HUES64 (cell line): ENCODE results near the gene ZNF217.
"Not testable (repeated sequence)": the region's sequence is repeated elsewhere in the genome, so short reads cannot be mapped to it uniquely, and the experiment has no call there.

Experiments used
- H3K27ac ChIP-seq: 2 replicates; pipeline ENCODE4 v1.7.0; 2013; ENCODE audit warnings: low read depth, low read length, inconsistent platforms
- H3K27me3 ChIP-seq: 2 replicates; pipeline ENCODE4 v1.6.1; 2013; ENCODE audit warnings: mild to moderate bottlenecking, low read length; ENCODE audit not compliant: insufficient read depth
- H3K36me3 ChIP-seq: 2 replicates; pipeline ENCODE4 v1.6.1; 2013; ENCODE audit warnings: mild to moderate bottlenecking, low read length; ENCODE audit not compliant: insufficient read depth
- H3K4me1 ChIP-seq: 2 replicates; pipeline ENCODE4 v1.6.1; 2013; ENCODE audit warnings: mild to moderate bottlenecking, low read length, moderate library complexity; ENCODE audit not compliant: insufficient read depth
- H3K4me3 ChIP-seq: 2 replicates; pipeline ENCODE4 v1.5.1; 2013; ENCODE audit warnings: mild to moderate bottlenecking, low read length, moderate library complexity
- H3K9ac ChIP-seq: 2 replicates; pipeline ENCODE4 v1.6.1; 2013; ENCODE audit warnings: mild to moderate bottlenecking, low read depth, low read length
- H3K9me3 ChIP-seq: 2 replicates; pipeline ENCODE4 v1.6.1; 2013; ENCODE audit warnings: low read depth, low read length; ENCODE audit not compliant: insufficient read depth
- WGBS: fragments of 150-250, 120-280 bp; methylation state at CpG from one replicate; pipeline ENCODE4 v1.1.7; 2013; ENCODE audit warnings: missing lambda C conversion rate; 5-methylcytosine and 5-hydroxymethylcytosine counted together

The ZNF217 gene

GRCh38 chr20:53570446-53571276 is 23.0 kb downstream of the ZNF217 start:
- H3K9ac ChIP-seq: no peak overlapping the region
- no peaks in the 10 kb centered on the region for H3K9me3 ChIP-seq
- H3K27me3 ChIP-seq: no peaks in the 10 kb centered on the region
- H3K4me1 ChIP-seq: no peaks in the 10 kb centered on the region
- peaks cover 98% of the 10 kb centered on the region for H3K36me3 ChIP-seq
- no peak overlapping the region for H3K27ac ChIP-seq
- WGBS: 91% methylated on average over 12 of the region's 12 CpGs
- no peak overlapping the region for H3K4me3 ChIP-seq

- H3K9me3 ChIP-seq: no peaks in the 10 kb centered on the region
- H3K27me3 ChIP-seq: no peaks in the 10 kb centered on the region
- no peaks in the 10 kb centered on the region for H3K4me1 ChIP-seq
- H3K9ac ChIP-seq: no peak overlapping the region
- H3K36me3 ChIP-seq: peaks cover 97% of the 10 kb centered on the region
- H3K4me3 ChIP-seq: no peak overlapping the region
- H3K27ac ChIP-seq: no peak overlapping the region
- 96% methylated on average over 6 of the region's 7 CpGs for WGBS
Observed at GRCh38 chr20:53569606-53570307, 23.9 kb downstream of the ZNF217 start.

- WGBS: no CpG with 5 or more reads among the region's 2 CpGs
- Histone ChIP-seq H3K9me3 (no peaks in the 10 kb centered on the region), H3K4me3 (no peak overlapping the region), H3K27ac (no peak overlapping the region), H3K4me1 (peaks cover under 1% of the 10 kb centered on the region; the same call in 1 of the 2 replicates), H3K36me3 (peaks cover 90% of the 10 kb centered on the region), H3K9ac (no peak overlapping the region), H3K27me3 (no peaks in the 10 kb centered on the region)
Observed at GRCh38 chr20:53569005-53569404, 24.6 kb downstream of the ZNF217 start.

- peaks cover 5% of the 10 kb centered on the region for H3K4me1 ChIP-seq
- H3K27me3 ChIP-seq: no peaks in the 10 kb centered on the region
- peaks cover 83% of the 10 kb centered on the region for H3K36me3 ChIP-seq
- H3K27ac ChIP-seq: no peak overlapping the region
- WGBS: 97% methylated on average over 8 of the region's 8 CpGs
- no peak overlapping the region for H3K9ac ChIP-seq
- no peak overlapping the region for H3K4me3 ChIP-seq
- no peaks in the 10 kb centered on the region for H3K9me3 ChIP-seq
Observed at GRCh38 chr20:53568351-53568750, 25.3 kb downstream of the ZNF217 start.

- Histone ChIP-seq H3K4me3 (no peak overlapping the region), H3K9me3 (no peaks in the 10 kb centered on the region), H3K4me1 (peaks cover 5% of the 10 kb centered on the region), H3K36me3 (peaks cover 75% of the 10 kb centered on the region), H3K27me3 (no peaks in the 10 kb centered on the region), H3K27ac (no peak overlapping the region), H3K9ac (no peak overlapping the region)
- WGBS: 100% methylated on average over 1 of the region's 3 CpGs
Observed at GRCh38 chr20:53567379-53567917, 26.2 kb downstream of the ZNF217 start.

GRCh38 chr20:53566623-53567022 is 27.0 kb downstream of the ZNF217 start:
- H3K4me1 ChIP-seq, H3K27ac ChIP-seq, H3K9ac ChIP-seq, H3K4me3 ChIP-seq, H3K9me3 ChIP-seq, H3K27me3 ChIP-seq: not testable (repeated sequence)
- H3K36me3 ChIP-seq: peaks cover 66% of the 10 kb centered on the region
- WGBS: 96% methylated on average over 9 of the region's 9 CpGs

- Histone ChIP-seq H3K36me3 (peaks cover 53% of the 10 kb centered on the region), H3K4me3 (no peak overlapping the region)
Observed at GRCh38 chr20:53565254-53565653, 28.4 kb downstream of the ZNF217 start.

GRCh38 chr20:53562104-53562764 is 31.4 kb downstream of the ZNF217 start:
- not testable (repeated sequence) for H3K9ac ChIP-seq, H3K9me3 ChIP-seq, H3K27ac ChIP-seq, H3K4me1 ChIP-seq, H3K27me3 ChIP-seq, H3K4me3 ChIP-seq
- 97% methylated on average over 9 of the region's 9 CpGs for WGBS
- peaks cover 24% of the 10 kb centered on the region for H3K36me3 ChIP-seq

More at GRCh38 chr20:53565254-53565653, 28.4 kb downstream of the ZNF217 start:
- H3K27ac ChIP-seq: no peak overlapping the region
- H3K27me3 ChIP-seq: no peaks in the 10 kb centered on the region
- no peak overlapping the region for H3K9ac ChIP-seq
- H3K9me3 ChIP-seq: no peaks in the 10 kb centered on the region
- H3K4me1 ChIP-seq: peaks cover 5% of the 10 kb centered on the region
- WGBS: 97% methylated on average over 11 of the region's 11 CpGs

GRCh38 chr20:53561505-53561904 is 32.1 kb downstream of the ZNF217 start:
- H3K36me3 ChIP-seq: peaks cover 17% of the 10 kb centered on the region
- peaks cover 5% of the 10 kb centered on the region for H3K4me1 ChIP-seq
- WGBS: 95% methylated on average over 4 of the region's 5 CpGs
- no peak overlapping the region for H3K9ac ChIP-seq
- no peaks in the 10 kb centered on the region for H3K27me3 ChIP-seq
- H3K9me3 ChIP-seq: no peaks in the 10 kb centered on the region
- no peak overlapping the region for H3K4me3 ChIP-seq
- no peak overlapping the region for H3K27ac ChIP-seq

- Histone ChIP-seq H3K27ac (no peak overlapping the region), H3K9me3 (no peaks in the 10 kb centered on the region), H3K4me1 (peaks cover 5% of the 10 kb centered on the region), H3K4me3 (no peak overlapping the region), H3K36me3 (peaks cover under 1% of the 10 kb centered on the region; the same call in 1 of the 2 replicates), H3K9ac (no peak overlapping the region), H3K27me3 (no peaks in the 10 kb centered on the region)
- 90% methylated on average over 7 of the region's 7 CpGs for WGBS
Observed at GRCh38 chr20:53559816-53560215, 33.8 kb downstream of the ZNF217 start.

GRCh38 chr20:53557130-53557529 is 36.5 kb downstream of the ZNF217 start:
- Histone ChIP-seq H3K4me3 (no peak overlapping the region), H3K9me3 (no peaks in the 10 kb centered on the region), H3K27me3 (no peaks in the 10 kb centered on the region), H3K36me3 (no peaks in the 10 kb centered on the region), H3K9ac (no peak overlapping the region), H3K27ac (no peak overlapping the region), H3K4me1 (no peaks in the 10 kb centered on the region)
- 66% methylated on average over 7 of the region's 7 CpGs for WGBS
